Fibroblast of lung (primary cell): ENCODE measurements around the gene REXO2. TPM values are rescaled to one million over a fixed set of nuclear protein-coding genes. Genes with fewer than 3 reads are reported as not detected.

ENCODE experiments used
- DNase-seq, 2 donors: peaks; one replicate each; pipeline versions ENCODE4 v3.0.0 to v3.0.0-alpha.2; 2010; ENCODE audit warnings: low read depth in 2 of 2
- H2AFZ ChIP-seq: 2 replicates; pipeline ENCODE4 v1.5.1; 2012; ENCODE audit warnings: low read length, control low read depth, inconsistent platforms
- H3K27ac ChIP-seq: 2 replicates; pipeline ENCODE4 v1.5.1; 2011; ENCODE audit warnings: low read length, control low read depth; ENCODE audit not compliant: insufficient read depth
- H3K27me3 ChIP-seq: 2 replicates; pipeline ENCODE4 v1.5.1; 2011; ENCODE audit warnings: mild to moderate bottlenecking, low read length; ENCODE audit not compliant: control insufficient read depth, insufficient read depth
- H3K36me3 ChIP-seq: 2 replicates; pipeline ENCODE4 v1.5.1; 2011; ENCODE audit warnings: low read length; ENCODE audit not compliant: control insufficient read depth, insufficient read depth
- H3K4me1 ChIP-seq: 2 replicates; pipeline ENCODE4 v1.5.1; 2011; ENCODE audit warnings: low read length; ENCODE audit not compliant: control insufficient read depth, insufficient read depth; ENCODE audit errors: extremely low read depth
- H3K4me2 ChIP-seq: 2 replicates; pipeline ENCODE4 v1.5.1; 2011; ENCODE audit warnings: low read length, control low read depth; ENCODE audit not compliant: insufficient read depth; ENCODE audit errors: extremely low read depth
- H3K4me3 ChIP-seq, 4 experiments: fragments of 200-600 bp in 1 of 4; sonication (generic) in 1 of 4; replicated peaks in 1 of 4; 2 replicates each; pipeline ENCODE4 v1.5.1; 2011 to 2016; ENCODE audit warnings: low read length in 4 of 4, low read depth in 3 of 4, mild to moderate bottlenecking in 3 of 4, control low read depth in 2 of 4, inconsistent platforms in 1 of 4, mixed read lengths in 1 of 4; ENCODE audit not compliant: insufficient read depth in 1 of 4; ENCODE audit errors: control extremely low read depth in 1 of 4
- H3K79me2 ChIP-seq: 2 replicates; pipeline ENCODE4 v1.5.1; 2012; ENCODE audit warnings: mild to moderate bottlenecking, low read length, inconsistent platforms; ENCODE audit not compliant: control insufficient read depth, insufficient read depth
- H3K9ac ChIP-seq: 2 replicates; pipeline ENCODE4 v1.5.1; 2011; ENCODE audit warnings: mild to moderate bottlenecking, low read length, control low read depth; ENCODE audit not compliant: insufficient read depth
- H3K9me3 ChIP-seq: 2 replicates; pipeline ENCODE4 v1.5.1; 2012; ENCODE audit warnings: low read depth, low read length; ENCODE audit not compliant: control insufficient read depth, insufficient read depth
- H4K20me1 ChIP-seq: 2 replicates; pipeline ENCODE4 v1.5.1; 2011; ENCODE audit warnings: low read length; ENCODE audit not compliant: control insufficient read depth, insufficient read depth; ENCODE audit errors: extremely low read depth
- CTCF ChIP-seq, 2 donors: IDR thresholded peaks in 1 of 2; conservative IDR thresholded peaks in 1 of 2; 1 replicate in 1 of 2; 2 replicates in 1 of 2; pipeline ENCODE4 v1.5.1; 2011 to 2012; ENCODE audit warnings: low read length in 2 of 2, control low read depth in 1 of 2, inconsistent platforms in 1 of 2, low read depth in 1 of 2, mild to moderate bottlenecking in 1 of 2
- EZH2 ChIP-seq: IDR thresholded peaks from 2 replicates; pipeline ENCODE4 v1.5.1; 2012; ENCODE audit warnings: low read length, control low read depth, mild to moderate bottlenecking; ENCODE audit errors: missing control alignments
- polyA plus RNA-seq, 2 donors: library from polyadenylated mRNA; depleted of rRNA in 1 of 2; stranded (reverse) in 1 of 2; unstranded in 1 of 2; fragments of >200 nt; gene quantifications; 2 replicates each; pipeline ENCODE4 v1.2.1, GENCODE V29; 2011 to 2012; ENCODE audit warnings: missing spikeins in 1 of 2
- total RNA-seq: library from RNA; depleted of rRNA; stranded (reverse); fragments of >200 nt; gene quantifications from 2 replicates; pipeline ENCODE4 v1.2.1, GENCODE V29; 2014

The REXO2 gene
- total and polyA plus RNA-seq, 2 donors (not counting 1 experiment from before 2014, with no cell fraction given): 234 to 372 TPM

- H3K27ac ChIP-seq: no peak overlapping the region
- H3K4me1 ChIP-seq: no peaks in the 10 kb centered on the region
- no peaks in the 10 kb centered on the region for H3K36me3 ChIP-seq
- H3K9me3 ChIP-seq: no peaks in the 10 kb centered on the region
- no peaks in the 10 kb centered on the region for H3K79me2 ChIP-seq
- no peak overlapping the region for H3K9ac ChIP-seq
- H2AFZ ChIP-seq: no peak overlapping the region
- TF ChIP-seq EZH2 (no peak), CTCF (conservative IDR thresholded peaks at IDR 0.05 in 1 of 2, IDR thresholded peaks at IDR 0.05 in 1 of 2; ENCODE audit: low read depth in 1 of 2, low read length in 2 of 2) (no peak)
- no peak overlapping the region for H3K4me3 ChIP-seq
- H3K4me2 ChIP-seq: no peak overlapping the region
- peak; percentile 22 to 80 for DNase-seq
- no peaks in the 10 kb centered on the region for H3K27me3 ChIP-seq
- no peaks in the 10 kb centered on the region for H4K20me1 ChIP-seq
Observed at GRCh38 chr11:114416441-114416961, 22.8 kb upstream of the REXO2 start.

- no peaks in the 10 kb centered on the region for H3K9me3 ChIP-seq
- no peaks in the 10 kb centered on the region for H3K79me2 ChIP-seq
- no peak overlapping the region for H3K4me2 ChIP-seq
- H3K36me3 ChIP-seq: no peaks in the 10 kb centered on the region
- no peak for DNase-seq
- H3K27ac ChIP-seq: no peak overlapping the region
- H2AFZ ChIP-seq: no peak overlapping the region
- H4K20me1 ChIP-seq: no peaks in the 10 kb centered on the region
- TF ChIP-seq EZH2 (no peak), CTCF (conservative IDR thresholded peaks at IDR 0.05 in 1 of 2, IDR thresholded peaks at IDR 0.05 in 1 of 2; ENCODE audit: low read depth in 1 of 2, low read length in 2 of 2) (no peak)
- no peak overlapping the region for H3K4me3 ChIP-seq
- H3K4me1 ChIP-seq: no peaks in the 10 kb centered on the region
- H3K9ac ChIP-seq: no peak overlapping the region
- no peaks in the 10 kb centered on the region for H3K27me3 ChIP-seq
Observed at GRCh38 chr11:114426280-114426679, 13.0 kb upstream of the REXO2 start.

- H3K27me3 ChIP-seq: no peaks in the 10 kb centered on the region
- H3K27ac ChIP-seq: no peak overlapping the region
- no peak for DNase-seq
- H3K9ac ChIP-seq: no peak overlapping the region
- H3K79me2 ChIP-seq: no peaks in the 10 kb centered on the region
- no peak overlapping the region for H3K4me3 ChIP-seq
- no peak overlapping the region for H3K4me2 ChIP-seq
- H4K20me1 ChIP-seq: no peaks in the 10 kb centered on the region
- H3K4me1 ChIP-seq: no peaks in the 10 kb centered on the region
- H3K36me3 ChIP-seq: no peaks in the 10 kb centered on the region
- H2AFZ ChIP-seq: no peak overlapping the region
- H3K9me3 ChIP-seq: no peaks in the 10 kb centered on the region
- TF ChIP-seq EZH2: no peak
- TF ChIP-seq CTCF (conservative IDR thresholded peaks at IDR 0.05 in 1 of 2, IDR thresholded peaks at IDR 0.05 in 1 of 2; ENCODE audit: low read depth in 1 of 2, low read length in 2 of 2): no peak
Observed at GRCh38 chr11:114430290-114430689, 9.0 kb upstream of the REXO2 start.
